Measurements from ENCODE around the gene CCBE1.

GRCh38 chr18:59715966-59716369, 18.7 kb upstream of the CCBE1 start:
- TF ChIP-seq, protein P1, sequence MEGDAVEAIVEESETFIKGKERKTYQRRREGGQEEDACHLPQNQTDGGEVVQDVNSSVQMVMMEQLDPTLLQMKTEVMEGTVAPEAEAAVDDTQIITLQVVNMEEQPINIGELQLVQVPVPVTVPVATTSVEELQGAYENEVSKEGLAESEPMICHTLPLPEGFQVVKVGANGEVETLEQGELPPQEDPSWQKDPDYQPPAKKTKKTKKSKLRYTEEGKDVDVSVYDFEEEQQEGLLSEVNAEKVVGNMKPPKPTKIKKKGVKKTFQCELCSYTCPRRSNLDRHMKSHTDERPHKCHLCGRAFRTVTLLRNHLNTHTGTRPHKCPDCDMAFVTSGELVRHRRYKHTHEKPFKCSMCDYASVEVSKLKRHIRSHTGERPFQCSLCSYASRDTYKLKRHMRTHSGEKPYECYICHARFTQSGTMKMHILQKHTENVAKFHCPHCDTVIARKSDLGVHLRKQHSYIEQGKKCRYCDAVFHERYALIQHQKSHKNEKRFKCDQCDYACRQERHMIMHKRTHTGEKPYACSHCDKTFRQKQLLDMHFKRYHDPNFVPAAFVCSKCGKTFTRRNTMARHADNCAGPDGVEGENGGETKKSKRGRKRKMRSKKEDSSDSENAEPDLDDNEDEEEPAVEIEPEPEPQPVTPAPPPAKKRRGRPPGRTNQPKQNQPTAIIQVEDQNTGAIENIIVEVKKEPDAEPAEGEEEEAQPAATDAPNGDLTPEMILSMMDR (IDR thresholded peaks at IDR 0.05): no peak
- TF ChIP-seq EZH2 (IDR thresholded peaks at IDR 0.05) (no peak), EZH2phosphoT487 (IDR thresholded peaks at IDR 0.05) (no peak)

All from neural progenitor cell (in vitro differentiated cells).